Osteocyte (in vitro differentiated cells): ENCODE measurements around the gene PFKFB1. TPM values are rescaled to one million over a fixed set of nuclear protein-coding genes. Genes with fewer than 3 reads are reported as not detected.

ENCODE experiments used
- DNase-seq: peaks from one replicate; pipeline ENCODE4 v3.0.0; 2021; ENCODE audit warnings: mixed read lengths; ENCODE audit not compliant: unreplicated experiment; ENCODE audit errors: extremely low spot score
- H3K27ac Mint-ChIP-seq: one replicate; pipeline ENCODE4 v1.8.0; 2021; ENCODE audit warnings: mild to moderate bottlenecking, mixed read lengths; ENCODE audit not compliant: unreplicated experiment
- H3K27me3 Mint-ChIP-seq: one replicate; pipeline ENCODE4 v1.8.0; 2021; ENCODE audit warnings: mixed read lengths; ENCODE audit not compliant: unreplicated experiment
- H3K36me3 Mint-ChIP-seq: one replicate; pipeline ENCODE4 v1.8.0; 2021; ENCODE audit warnings: mixed read lengths; ENCODE audit not compliant: unreplicated experiment
- H3K4me1 Mint-ChIP-seq: one replicate; pipeline ENCODE4 v1.8.0; 2021; ENCODE audit warnings: mixed read lengths; ENCODE audit not compliant: unreplicated experiment
- H3K4me3 Mint-ChIP-seq: one replicate; pipeline ENCODE4 v1.8.0; 2021; ENCODE audit warnings: mild to moderate bottlenecking, moderate library complexity, mixed read lengths; ENCODE audit not compliant: unreplicated experiment
- H3K9me3 Mint-ChIP-seq: one replicate; pipeline ENCODE4 v1.8.0; 2021; ENCODE audit warnings: mixed read lengths; ENCODE audit not compliant: unreplicated experiment
- total RNA-seq: library from RNA; stranded (reverse); gene quantifications from 2 replicates; pipeline ENCODE4 v1.2.1, GENCODE V29; 2021
- TF ChIP-seq, protein P1 (sequence below): fragments of 200-600 bp; sonication (generic); IDR thresholded peaks from 2 replicates; pipeline ENCODE4 v1.5.0; 2021; ENCODE audit warnings: antibody characterized with exemption, mild to moderate bottlenecking, moderate library complexity

PFKFB1 gene
- total RNA-seq, 1 donor from 2014 or later: not detected

DNA sequence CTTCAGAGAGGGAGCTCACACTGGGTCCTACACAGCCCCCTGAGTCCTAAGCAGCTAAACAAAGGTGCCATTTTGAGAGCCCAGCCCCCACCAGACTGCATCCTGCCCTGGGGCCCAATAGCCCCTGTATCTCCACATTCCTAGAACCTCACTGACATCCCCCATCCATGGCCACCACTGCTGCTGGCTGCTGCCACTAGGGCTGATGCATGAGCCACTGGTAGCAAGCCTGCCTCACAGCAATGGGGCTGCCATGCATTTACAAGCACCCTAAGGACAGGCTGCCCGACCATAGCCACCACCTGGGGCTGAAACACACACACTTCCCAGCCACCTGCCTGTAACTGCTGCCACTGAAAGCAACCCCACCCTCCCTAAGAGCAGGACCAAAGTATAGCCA lies 99.8 kb downstream of the PFKFB1 start:
- Mint-ChIP-seq H3K27ac (no peak overlapping the region), H3K4me3 (no peak overlapping the region), H3K36me3 (no peaks in the 10 kb centered on the region), H3K9me3 (peaks cover 19% of the 10 kb centered on the region), H3K4me1 (no peaks in the 10 kb centered on the region), H3K27me3 (peaks cover 8% of the 10 kb centered on the region)
- no peak for DNase-seq
- TF ChIP-seq, protein P1, sequence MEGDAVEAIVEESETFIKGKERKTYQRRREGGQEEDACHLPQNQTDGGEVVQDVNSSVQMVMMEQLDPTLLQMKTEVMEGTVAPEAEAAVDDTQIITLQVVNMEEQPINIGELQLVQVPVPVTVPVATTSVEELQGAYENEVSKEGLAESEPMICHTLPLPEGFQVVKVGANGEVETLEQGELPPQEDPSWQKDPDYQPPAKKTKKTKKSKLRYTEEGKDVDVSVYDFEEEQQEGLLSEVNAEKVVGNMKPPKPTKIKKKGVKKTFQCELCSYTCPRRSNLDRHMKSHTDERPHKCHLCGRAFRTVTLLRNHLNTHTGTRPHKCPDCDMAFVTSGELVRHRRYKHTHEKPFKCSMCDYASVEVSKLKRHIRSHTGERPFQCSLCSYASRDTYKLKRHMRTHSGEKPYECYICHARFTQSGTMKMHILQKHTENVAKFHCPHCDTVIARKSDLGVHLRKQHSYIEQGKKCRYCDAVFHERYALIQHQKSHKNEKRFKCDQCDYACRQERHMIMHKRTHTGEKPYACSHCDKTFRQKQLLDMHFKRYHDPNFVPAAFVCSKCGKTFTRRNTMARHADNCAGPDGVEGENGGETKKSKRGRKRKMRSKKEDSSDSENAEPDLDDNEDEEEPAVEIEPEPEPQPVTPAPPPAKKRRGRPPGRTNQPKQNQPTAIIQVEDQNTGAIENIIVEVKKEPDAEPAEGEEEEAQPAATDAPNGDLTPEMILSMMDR: no peak

DNA sequence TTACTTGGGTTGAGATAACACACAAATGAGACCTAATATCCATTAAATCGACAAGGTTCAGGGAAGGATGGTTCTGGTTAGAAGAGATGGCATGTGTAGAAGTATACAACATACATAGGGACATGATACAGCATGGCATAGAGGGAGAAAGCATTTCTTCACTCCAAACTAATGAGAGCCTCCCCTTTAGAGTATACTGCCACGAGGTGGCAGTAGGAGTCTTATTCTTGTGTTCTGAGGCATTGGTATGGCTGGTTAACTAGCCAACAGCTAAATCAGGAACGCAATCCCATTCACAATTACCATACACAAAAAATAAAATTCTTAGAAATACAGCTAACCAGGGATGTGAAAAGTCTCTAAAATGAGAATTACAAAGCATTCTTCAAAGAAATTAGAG lies 102.4 kb downstream of the PFKFB1 start:
- Mint-ChIP-seq H3K4me1 (no peaks in the 10 kb centered on the region), H3K27me3 (peaks cover 8% of the 10 kb centered on the region), H3K4me3 (no peak overlapping the region), H3K9me3 (peaks cover 28% of the 10 kb centered on the region), H3K27ac (no peak overlapping the region), H3K36me3 (no peaks in the 10 kb centered on the region)
- TF ChIP-seq, protein P1: peak; percentile 56
- no peak for DNase-seq

DNA sequence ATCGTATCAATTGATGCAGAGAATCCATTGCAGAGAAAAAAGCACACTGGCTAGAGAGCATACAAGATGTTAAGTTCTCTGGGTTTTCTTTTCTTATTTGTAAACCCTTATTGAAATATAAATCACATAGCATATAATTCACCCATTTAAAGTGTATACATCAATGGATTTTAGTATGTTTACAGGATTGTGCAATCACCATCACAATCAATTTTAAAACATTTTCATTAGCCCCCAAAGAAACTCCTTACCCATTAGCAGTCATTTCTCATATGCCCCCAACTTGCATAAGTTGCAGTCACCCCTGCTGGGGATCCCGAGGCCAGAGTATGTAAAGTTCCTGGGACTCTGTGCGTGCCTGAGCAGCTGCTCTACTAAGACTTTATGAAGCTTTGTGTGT lies 108.2 kb downstream of the PFKFB1 start:
- H3K9me3 Mint-ChIP-seq: peaks cover 24% of the 10 kb centered on the region
- H3K27ac Mint-ChIP-seq: no peak overlapping the region
- peaks cover 5% of the 10 kb centered on the region for H3K27me3 Mint-ChIP-seq
- no peaks in the 10 kb centered on the region for H3K36me3 Mint-ChIP-seq
- no peak overlapping the region for H3K4me3 Mint-ChIP-seq
- TF ChIP-seq, protein P1: no peak
- no peak for DNase-seq
- no peaks in the 10 kb centered on the region for H3K4me1 Mint-ChIP-seq

Other genes starting within 250 kb of the PFKFB1 start
- gene ITIH6, start 195.9 kb downstream of the PFKFB1 start, total RNA-seq: not detected in 2 replicates
- 361 and 377 TPM in 2 replicates for gene MAGED2, start 186.4 kb downstream of the PFKFB1 start, total RNA-seq
- 70.5 and 83.2 TPM in 2 replicates for gene TRO, start 73.4 kb downstream of the PFKFB1 start, total RNA-seq
- 12.7 and 13.6 TPM in 2 replicates for gene APEX2, start 6.2 kb upstream of the PFKFB1 start, total RNA-seq
- gene ALAS2, start 36.8 kb upstream of the PFKFB1 start, total RNA-seq: not detected in 2 replicates
- not detected in 2 replicates for gene PAGE2B, start 80.8 kb upstream of the PFKFB1 start, total RNA-seq
- not detected in 2 replicates for gene PAGE2, start 94.8 kb upstream of the PFKFB1 start, total RNA-seq
- not detected in 2 replicates for gene PAGE5, start 226.2 kb upstream of the PFKFB1 start, total RNA-seq